HG02970 (cell line): ENCODE measurements around the gene CLIC1.

ENCODE experiments used
- ATAC-seq: cut with Tn5 transposase; IDR thresholded peaks from one replicate; pipeline ENCODE4 v1.9.1; 2021; ENCODE audit warnings: mild to moderate bottlenecking, moderate library complexity, moderate number of reproducible peaks; ENCODE audit not compliant: unreplicated experiment, low FRiP score

Gene CLIC1

GRCh38 chr6:31707701-31708100 is 28.6 kb downstream of the CLIC1 start:
- ATAC-seq = no peak

- no peak for ATAC-seq
Observed at GRCh38 chr6:31706599-31706998, 29.7 kb downstream of the CLIC1 start, which contains the start of gene LY6G6F. TSS of gene LY6G6F (plus strand) at chr6:31706866. CDS start at chr6:31706907, 41 bp downstream.

- no peak for ATAC-seq
Observed at GRCh38 chr6:31705931-31706330, 30.4 kb downstream of the CLIC1 start.

GRCh38 chr6:31702819-31703716 is 33.3 kb downstream of the CLIC1 start, which contains the start of gene ABHD16A:
TSS of gene ABHD16A (minus strand) at chr6:31703324. CDS start at chr6:31703281, 43 bp downstream.
- peak; percentile 93 for ATAC-seq

GRCh38 chr6:31702405-31702818 is 33.9 kb downstream of the CLIC1 start:
- no peak for ATAC-seq

GRCh38 chr6:31701666-31702404 is 34.5 kb downstream of the CLIC1 start:
- ATAC-seq = no peak

- ATAC-seq = no peak
Observed at GRCh38 chr6:31700740-31701401, 35.5 kb downstream of the CLIC1 start.

GRCh38 chr6:31697555-31697954 is 38.8 kb downstream of the CLIC1 start:
- ATAC-seq = no peak

GRCh38 chr6:31693535-31693934 is 42.8 kb downstream of the CLIC1 start:
- ATAC-seq = no peak

- no peak for ATAC-seq
Observed at GRCh38 chr6:31692886-31693285, 43.4 kb downstream of the CLIC1 start.

- no peak for ATAC-seq
Observed at GRCh38 chr6:31692353-31692752, 44.0 kb downstream of the CLIC1 start.

GRCh38 chr6:31691564-31692108 is 44.7 kb downstream of the CLIC1 start:
- no peak for ATAC-seq

GRCh38 chr6:31691078-31691463 is 45.3 kb downstream of the CLIC1 start:
- no peak for ATAC-seq

GRCh38 chr6:31690231-31691077 is 45.9 kb downstream of the CLIC1 start:
- no peak for ATAC-seq

- no peak for ATAC-seq
Observed at GRCh38 chr6:31689249-31690110, 46.9 kb downstream of the CLIC1 start.

GRCh38 chr6:31687860-31688693 is 48.3 kb downstream of the CLIC1 start:
- no peak for ATAC-seq

- no peak for ATAC-seq
Observed at GRCh38 chr6:31687321-31687720, 49.0 kb downstream of the CLIC1 start.

GRCh38 chr6:31686483-31686882 is 49.8 kb downstream of the CLIC1 start:
- ATAC-seq = no peak
